Spleen (tissue), 7 donors: ENCODE data around the gene USP24.

ENCODE experiments used
- POLR2A ChIP-seq, 3 donors: fragments of 450-650 bp; IDR thresholded peaks; one replicate each; pipeline ENCODE4 v1.5.1; 2017; ENCODE audit warnings: antibody characterized with exemption in 3 of 3, mild to moderate bottlenecking in 1 of 3
- POLR2AphosphoS5 ChIP-seq, 3 donors: sonication (generic); formaldehyde crosslinking; IDR thresholded peaks; one replicate each; pipeline ENCODE4 v1.5.1; 2017; ENCODE audit warnings: antibody characterized with exemption in 3 of 3
- TF ChIP-seq, protein P1 (sequence below), 11 experiments: fragments of 200-600 bp in 7 of 11; fragments of 450-650 bp in 4 of 11; sonication (generic) in 4 of 11; IDR thresholded peaks in 8 of 11; conservative IDR thresholded peaks in 3 of 11; 1 replicate in 7 of 11; 2 replicates in 4 of 11; pipeline versions ENCODE4 v1.4.0 to v1.8.0; 2016 to 2021; ENCODE audit warnings: antibody characterized with exemption in 11 of 11, inconsistent platforms in 4 of 11, mild to moderate bottlenecking in 1 of 11
- donor health status: DM: no; HTN: no; CAD: no; lungs with moderate emphysema.
- donor health status: DM: no; HTN: no; CAD: no.
- donor health status: DM: no; HTN: no; CAD: no.

DNA sequence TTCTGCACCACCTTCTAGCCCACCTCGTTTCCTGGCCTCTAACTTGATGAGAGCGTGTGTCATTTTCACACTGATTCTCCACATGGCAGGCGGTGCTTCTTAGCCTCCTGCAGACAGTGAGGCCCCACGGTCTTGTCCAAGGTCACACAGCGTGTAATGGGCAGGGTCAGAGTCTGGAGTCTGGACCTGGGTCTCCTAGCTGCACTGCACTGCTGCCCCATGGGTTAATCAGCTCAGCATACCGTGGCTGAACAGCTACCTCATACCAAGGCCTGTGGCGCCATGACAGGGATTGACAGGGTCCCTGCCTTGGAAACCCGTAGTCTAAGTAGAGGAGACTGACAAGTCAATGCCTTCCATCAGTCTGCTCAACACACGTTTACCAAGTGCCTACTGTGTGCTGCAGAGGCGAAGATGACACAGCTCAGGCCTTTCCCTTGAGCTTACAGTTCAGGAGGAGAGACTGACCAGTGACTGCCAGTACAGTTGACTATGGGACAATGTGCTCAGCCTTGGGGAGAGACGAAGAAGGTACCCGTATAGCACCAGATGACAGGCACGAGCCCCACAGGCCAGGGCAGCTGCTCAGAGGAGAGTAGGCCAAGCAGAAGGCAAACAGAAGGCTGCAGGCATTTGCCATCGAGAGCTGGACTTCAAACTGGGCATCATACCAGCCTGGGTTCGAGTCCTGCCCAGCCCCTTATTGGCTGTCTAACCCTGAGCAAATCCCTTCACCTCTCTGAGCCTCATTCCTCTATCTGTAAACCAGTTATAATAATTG is 170.4 kb downstream of the USP24 start:
- TF ChIP-seq, protein P1, sequence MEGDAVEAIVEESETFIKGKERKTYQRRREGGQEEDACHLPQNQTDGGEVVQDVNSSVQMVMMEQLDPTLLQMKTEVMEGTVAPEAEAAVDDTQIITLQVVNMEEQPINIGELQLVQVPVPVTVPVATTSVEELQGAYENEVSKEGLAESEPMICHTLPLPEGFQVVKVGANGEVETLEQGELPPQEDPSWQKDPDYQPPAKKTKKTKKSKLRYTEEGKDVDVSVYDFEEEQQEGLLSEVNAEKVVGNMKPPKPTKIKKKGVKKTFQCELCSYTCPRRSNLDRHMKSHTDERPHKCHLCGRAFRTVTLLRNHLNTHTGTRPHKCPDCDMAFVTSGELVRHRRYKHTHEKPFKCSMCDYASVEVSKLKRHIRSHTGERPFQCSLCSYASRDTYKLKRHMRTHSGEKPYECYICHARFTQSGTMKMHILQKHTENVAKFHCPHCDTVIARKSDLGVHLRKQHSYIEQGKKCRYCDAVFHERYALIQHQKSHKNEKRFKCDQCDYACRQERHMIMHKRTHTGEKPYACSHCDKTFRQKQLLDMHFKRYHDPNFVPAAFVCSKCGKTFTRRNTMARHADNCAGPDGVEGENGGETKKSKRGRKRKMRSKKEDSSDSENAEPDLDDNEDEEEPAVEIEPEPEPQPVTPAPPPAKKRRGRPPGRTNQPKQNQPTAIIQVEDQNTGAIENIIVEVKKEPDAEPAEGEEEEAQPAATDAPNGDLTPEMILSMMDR (IDR thresholded peaks at IDR 0.05 in 8 of 11, conservative IDR thresholded peaks at IDR 0.05 in 3 of 11), result no peak
- TF ChIP-seq POLR2A (IDR thresholded peaks at IDR 0.05) (no peak), POLR2AphosphoS5 (IDR thresholded peaks at IDR 0.05) (no peak)
